Natural killer cell (primary cell): ENCODE data around the gene LYRM7. TPM values are rescaled to one million over a fixed set of nuclear protein-coding genes. Genes with fewer than 3 reads are reported as not detected.

Experiments used
- ATAC-seq, 3 donors: fragments of 150-1000 bp in 2 of 3; fragments of 200-7000 bp in 1 of 3; cut with Tn5 transposase; 1 replicate in 1 of 3; 2 replicates in 2 of 3; pipeline ENCODE4 v1.10.0; 2021; ENCODE audit warnings: mild to moderate bottlenecking in 2 of 3, moderate library complexity in 2 of 3
- DNase-seq, 2 donors: peaks; one replicate each; pipeline versions ENCODE4 v3.0.0 to v3.0.0-alpha.2; 2013 to 2021; ENCODE audit warnings: mixed read lengths in 1 of 2
- H3K27ac ChIP-seq: one replicate; pipeline ENCODE4 v1.5.1; 2013; ENCODE audit warnings: mild to moderate bottlenecking, low read length
- H3K27me3 ChIP-seq: one replicate; pipeline ENCODE4 v1.6.1; 2013; ENCODE audit warnings: low read length; ENCODE audit not compliant: control insufficient read depth, insufficient read depth
- H3K36me3 ChIP-seq: one replicate; pipeline ENCODE4 v1.6.1; 2013; ENCODE audit warnings: low read length; ENCODE audit not compliant: control insufficient read depth, insufficient read depth
- H3K4me1 ChIP-seq: one replicate; pipeline ENCODE4 v1.6.1; 2013; ENCODE audit warnings: low read length; ENCODE audit not compliant: control insufficient read depth, insufficient read depth
- H3K4me3 ChIP-seq: one replicate; pipeline ENCODE4 v1.5.1; 2013; ENCODE audit warnings: low read length
- H3K9me3 ChIP-seq: one replicate; pipeline ENCODE4 v1.6.1; 2013; ENCODE audit warnings: low read length; ENCODE audit not compliant: control insufficient read depth, insufficient read depth
- H3K27ac Mint-ChIP-seq, 2 donors: one replicate each; pipeline ENCODE4 v1.8.0; 2022; ENCODE audit warnings: mild to moderate bottlenecking in 2 of 2, mixed read lengths in 2 of 2, moderate library complexity in 1 of 2
- H3K27me3 Mint-ChIP-seq, 2 donors: one replicate each; pipeline ENCODE4 v1.8.0; 2022; ENCODE audit warnings: low read depth in 2 of 2, mixed read lengths in 2 of 2
- H3K36me3 Mint-ChIP-seq: one replicate; pipeline ENCODE4 v1.8.0; 2022; ENCODE audit warnings: mixed read lengths
- H3K4me1 Mint-ChIP-seq, 2 donors: one replicate each; pipeline ENCODE4 v1.8.0; 2022; ENCODE audit warnings: mixed read lengths in 2 of 2
- H3K4me3 Mint-ChIP-seq: one replicate; pipeline ENCODE4 v1.8.0; 2022; ENCODE audit warnings: mild to moderate bottlenecking, moderate library complexity, mixed read lengths
- H3K9me3 Mint-ChIP-seq, 2 donors: one replicate each; pipeline ENCODE4 v1.8.0; 2022; ENCODE audit warnings: mixed read lengths in 2 of 2
- CTCF ChIP-seq: fragments of 200-600 bp; IDR thresholded peaks from one replicate; pipeline ENCODE4 v1.8.0; 2022; ENCODE audit warnings: antibody characterized with exemption
- WGBS: methylation state at CpG from one replicate; pipeline ENCODE4 v1.1.7; 2013; ENCODE audit warnings: missing lambda C conversion rate; ENCODE audit not compliant: insufficient coverage; 5-methylcytosine and 5-hydroxymethylcytosine counted together
- intact Hi-C: fragments of 100-400 bp; cut with micrococcal nuclease; formaldehyde crosslinking; loops from one replicate; pipeline ENCODE4 v1.14.2; 2022
- total RNA-seq, 4 donors: library from RNA; stranded (reverse); fragments of 120-200 nt in 1 of 4; gene quantifications; one replicate each; pipeline versions ENCODE4 v1.2.3 to v1.2.4, GENCODE V29; 2013 to 2022

Gene LYRM7
- total RNA-seq, 3 donors from 2014 or later (not counting 1 experiment from before 2014, with no cell fraction given): 7.4 to 9.7 (median 7.6) TPM

- ATAC-seq: no peak
- Histone ChIP-seq H3K27ac (peak overlapping the region; percentile 87), H3K36me3 (peaks cover 2% of the 10 kb centered on the region), H3K4me1 (peaks cover 11% of the 10 kb centered on the region), H3K27me3 (no peaks in the 10 kb centered on the region), H3K9me3 (no peaks in the 10 kb centered on the region), H3K4me3 (peak overlapping the region; percentile 84)
- H3K4me3 Mint-ChIP-seq: peak overlapping the region; percentile 98
- intact Hi-C loops: loop anchor here (2.0 kb wide), 1 partner anchor 91 kb away; no protein-coding TSS in a partner anchor
- no peaks in the 10 kb centered on the region for H3K36me3 Mint-ChIP-seq
- no peaks in the 10 kb centered on the region for H3K27me3 Mint-ChIP-seq
- no peaks in the 10 kb centered on the region for H3K9me3 Mint-ChIP-seq
- no peak for TF ChIP-seq CTCF
- H3K27ac Mint-ChIP-seq: peak overlapping the region; percentile 91 to 98
- peak in 1 of 2 donors; percentile 46 for DNase-seq
- 6% methylated on average over 11 of the region's 11 CpGs for WGBS
- peaks cover 25 to 28% of the 10 kb centered on the region in 2 donors for H3K4me1 Mint-ChIP-seq
These were observed 599 bp downstream of the LYRM7 start for GRCh38 chr5:131171276-131171810.

- no peak for TF ChIP-seq CTCF
- Mint-ChIP-seq H3K36me3 (no peaks in the 10 kb centered on the region), H3K4me1 (no peaks in the 10 kb centered on the region), H3K4me3 (no peak overlapping the region), H3K9me3 (no peaks in the 10 kb centered on the region), H3K27ac (no peak overlapping the region), H3K27me3 (no peaks in the 10 kb centered on the region)
- H3K9me3 ChIP-seq: no peaks in the 10 kb centered on the region
- DNase-seq (no peak), ATAC-seq (no peak)
- intact Hi-C loops: no loop called here
- H3K4me3 ChIP-seq: no peak overlapping the region
- no peak overlapping the region for H3K27ac ChIP-seq
- no peaks in the 10 kb centered on the region for H3K4me1 ChIP-seq
- no peaks in the 10 kb centered on the region for H3K27me3 ChIP-seq
- peaks cover 4% of the 10 kb centered on the region for H3K36me3 ChIP-seq
These were observed 9.7 kb downstream of the LYRM7 start for GRCh38 chr5:131180407-131180806.

- intact Hi-C loops: no loop called here
- H3K27ac Mint-ChIP-seq: no peak overlapping the region
- no peaks in the 10 kb centered on the region for H3K9me3 Mint-ChIP-seq
These were observed 12.1 kb downstream of the LYRM7 start for GRCh38 chr5:131182839-131183238.

More at GRCh38 chr5:131182839-131183238, 12.1 kb downstream of the LYRM7 start:
- ATAC-seq (no peak), DNase-seq (no peak)
- Mint-ChIP-seq H3K27me3 (no peaks in the 10 kb centered on the region), H3K4me1 (no peaks in the 10 kb centered on the region), H3K4me3 (no peak overlapping the region), H3K36me3 (no peaks in the 10 kb centered on the region)
- Histone ChIP-seq H3K4me1 (no peaks in the 10 kb centered on the region), H3K4me3 (no peak overlapping the region), H3K9me3 (no peaks in the 10 kb centered on the region), H3K27me3 (no peaks in the 10 kb centered on the region), H3K36me3 (peaks cover 2% of the 10 kb centered on the region), H3K27ac (no peak overlapping the region)
- TF ChIP-seq CTCF: no peak
